H1 (cell line): ENCODE results near the gene ARMH1. TPM values are rescaled to one million over a fixed set of nuclear protein-coding genes. Genes with fewer than 3 reads are reported as not detected.

Source experiments
- CTCF ChIA-PET: fragments of 300-600 bp; sonication (Branson Sonifier 250); formaldehyde crosslinking; loops from one replicate; lab custom pipeline; 2021; ENCODE audit not compliant: partially characterized antibody; lab: Charles Lee
- POLR2A ChIA-PET: fragments of 300-600 bp; sonication (Branson Sonifier 250); formaldehyde crosslinking; loops from one replicate; lab custom pipeline; 2021; ENCODE audit warnings: inconsistent platforms; ENCODE audit not compliant: partially characterized antibody; lab: Charles Lee
- DNase-seq, 2 experiments: peaks; one replicate each; pipeline versions ENCODE4 v3.0.0 to v3.0.0-alpha.2; 2010 to 2022; ENCODE audit warnings: low spot score in 2 of 2, low read depth in 1 of 2, mixed read lengths in 1 of 2
- FAIRE-seq: peaks from 2 replicates; lab custom pipeline; 2011; peaks lifted over from hg19 to GRCh38; lab: Jason Lieb, UNC
- H2AFZ ChIP-seq: 2 replicates; pipeline ENCODE4 v1.8.1; 2012; ENCODE audit warnings: low read length, inconsistent platforms
- H2AK5ac ChIP-seq: 2 replicates; pipeline ENCODE4 v1.6.1; 2013; ENCODE audit warnings: low read depth, low read length
- H2BK120ac ChIP-seq: replicated peaks from 2 replicates; pipeline ENCODE3; 2013; ENCODE audit warnings: low read depth, low read length, inconsistent platforms
- H2BK12ac ChIP-seq: 2 replicates; pipeline ENCODE4 v1.6.1; 2013; ENCODE audit warnings: low read depth, low read length
- H2BK15ac ChIP-seq: 2 replicates; pipeline ENCODE4 v1.6.1; 2013; ENCODE audit warnings: low read length
- H2BK20ac ChIP-seq: 2 replicates; pipeline ENCODE4 v1.6.1; 2013; ENCODE audit warnings: low read length
- H2BK5ac ChIP-seq: 2 replicates; pipeline ENCODE4 v1.6.1; 2013; ENCODE audit warnings: low read depth, low read length
- H3K14ac ChIP-seq: 2 replicates; pipeline ENCODE4 v1.6.1; 2013; ENCODE audit warnings: inconsistent platforms; ENCODE audit not compliant: insufficient read length
- H3K18ac ChIP-seq: 2 replicates; pipeline ENCODE4 v1.6.1; 2013; ENCODE audit warnings: low read length; ENCODE audit errors: extremely low read depth
- H3K23ac ChIP-seq: 2 replicates; pipeline ENCODE4 v1.6.1; 2013; ENCODE audit warnings: inconsistent platforms; ENCODE audit not compliant: insufficient read length
- H3K23me2 ChIP-seq: 2 replicates; pipeline ENCODE4 v1.6.1; 2013; ENCODE audit warnings: low read depth, low read length
- H3K27ac ChIP-seq: 2 replicates; pipeline ENCODE4 v1.6.1; 2011; ENCODE audit warnings: low read depth, low read length, inconsistent platforms
- H3K27me3 ChIP-seq, 4 experiments: replicated peaks in 1 of 4; 1 replicate in 1 of 4; 2 replicates in 3 of 4; pipeline versions ENCODE4 v1.6.1 to v1.8.1; 2011 to 2013; ENCODE audit warnings: low read length in 3 of 4, mild to moderate bottlenecking in 3 of 4, inconsistent platforms in 2 of 4, mixed read lengths in 2 of 4, moderate library complexity in 1 of 4; ENCODE audit not compliant: control insufficient read depth in 3 of 4, insufficient read depth in 3 of 4; ENCODE audit errors: extremely low read depth in 1 of 4
- H3K36me3 ChIP-seq, 4 experiments: 2 replicates each; pipeline versions ENCODE4 v1.6.1 to v1.8.1; 2011 to 2013; ENCODE audit warnings: mild to moderate bottlenecking in 4 of 4, low read length in 3 of 4, moderate library complexity in 2 of 4, control low read depth in 1 of 4, inconsistent platforms in 1 of 4; ENCODE audit not compliant: insufficient read depth in 4 of 4, control insufficient read depth in 2 of 4
- H3K4ac ChIP-seq: replicated peaks from 2 replicates; pipeline ENCODE3; 2013; ENCODE audit warnings: low read length, low read depth, mixed read lengths, inconsistent platforms; ENCODE audit not compliant: insufficient read length
- H3K4me1 ChIP-seq, 4 experiments: replicated peaks in 1 of 4; 1 replicate in 1 of 4; 2 replicates in 3 of 4; pipeline versions ENCODE4 v1.6.1 to v1.8.1; 2011 to 2013; ENCODE audit warnings: low read length in 3 of 4, inconsistent platforms in 2 of 4, mixed read lengths in 1 of 4; ENCODE audit not compliant: insufficient read depth in 4 of 4, control insufficient read depth in 3 of 4
- H3K4me2 ChIP-seq, 2 experiments: 2 replicates each; pipeline versions ENCODE4 v1.6.1 to v1.8.1; 2011 to 2013; ENCODE audit warnings: low read depth in 2 of 2, low read length in 2 of 2, control low read depth in 1 of 2, inconsistent platforms in 1 of 2, mild to moderate bottlenecking in 1 of 2; ENCODE audit not compliant: insufficient read depth in 1 of 2
- H3K4me3 ChIP-seq, 4 experiments: fragments of 200-600, 300-600 bp in 1 of 4; sonication (generic), shearing (Covaris generic), sonication (Bioruptor Twin) in 1 of 4; 2 replicates each; pipeline versions ENCODE4 v1.5.1 to v1.8.1; 2011 to 2016; ENCODE audit warnings: low read length in 4 of 4, low read depth in 3 of 4, control low read depth in 2 of 4, inconsistent platforms in 2 of 4, mild to moderate bottlenecking in 2 of 4, mixed read lengths in 1 of 4, moderate library complexity in 1 of 4; ENCODE audit not compliant: insufficient read depth in 2 of 4; ENCODE audit errors: extremely low read depth in 1 of 4
- H3K56ac ChIP-seq: replicated peaks from 2 replicates; pipeline ENCODE3; 2013; ENCODE audit warnings: low read depth, mild to moderate bottlenecking, mixed read lengths, low read length, inconsistent platforms; ENCODE audit not compliant: insufficient read length
- H3K79me1 ChIP-seq: 2 replicates; pipeline ENCODE4 v1.6.1; 2013; ENCODE audit warnings: low read depth, low read length, control low read depth
- H3K79me2 ChIP-seq, 2 experiments: 2 replicates each; pipeline versions ENCODE4 v1.6.1 to v1.8.1; 2012 to 2013; ENCODE audit warnings: low read length in 2 of 2, mild to moderate bottlenecking in 2 of 2, inconsistent platforms in 1 of 2; ENCODE audit not compliant: insufficient read depth in 2 of 2, control insufficient read depth in 1 of 2
- H3K9ac ChIP-seq, 4 experiments: replicated peaks in 1 of 4; 1 replicate in 1 of 4; 2 replicates in 3 of 4; pipeline versions ENCODE4 v1.6.1 to v1.8.1; 2011 to 2013; ENCODE audit warnings: low read depth in 3 of 4, low read length in 3 of 4, control low read depth in 2 of 4, mild to moderate bottlenecking in 2 of 4, moderate library complexity in 2 of 4, inconsistent platforms in 1 of 4; ENCODE audit errors: extremely low read depth in 1 of 4
- H3K9me3 ChIP-seq, 2 experiments: 2 replicates each; pipeline versions ENCODE4 v1.6.1 to v1.8.1; 2012 to 2013; ENCODE audit warnings: mild to moderate bottlenecking in 2 of 2, moderate library complexity in 2 of 2, control low read depth in 1 of 2, inconsistent platforms in 1 of 2, low read depth in 1 of 2, low read length in 1 of 2, mixed read lengths in 1 of 2; ENCODE audit not compliant: insufficient read depth in 2 of 2
- H4K20me1 ChIP-seq, 2 experiments: replicated peaks in 1 of 2; 2 replicates each; pipeline versions ENCODE3 to v1.8.1; 2011 to 2013; ENCODE audit warnings: inconsistent platforms in 2 of 2, low read length in 2 of 2, mild to moderate bottlenecking in 1 of 2; ENCODE audit not compliant: insufficient read depth in 2 of 2, control insufficient read depth in 1 of 2
- H4K5ac ChIP-seq: 2 replicates; pipeline ENCODE4 v1.6.1; 2013; ENCODE audit warnings: low read length, low read depth, mixed read lengths, inconsistent platforms; ENCODE audit not compliant: insufficient read length
- H4K8ac ChIP-seq: 2 replicates; pipeline ENCODE4 v1.8.0; 2013; ENCODE audit warnings: mild to moderate bottlenecking, moderate library complexity, low read length, inconsistent platforms; ENCODE audit not compliant: insufficient read depth; ENCODE audit errors: extremely low read depth
- H4K91ac ChIP-seq: replicated peaks from 2 replicates; pipeline ENCODE3; 2013; ENCODE audit warnings: low read length, mixed read lengths, inconsistent platforms; ENCODE audit not compliant: insufficient read length
- ASH2L ChIP-seq: fragments of 200-600, 300-600 bp; sonication (generic); IDR thresholded peaks from one replicate; pipeline ENCODE4 v1.7.1; 2017; ENCODE audit warnings: low read length
- CBX5 ChIP-seq: fragments of 300-800, 300-1000 bp; sonication (generic); IDR thresholded peaks from 2 replicates; pipeline ENCODE4 v1.7.1; 2016; ENCODE audit warnings: antibody characterized with exemption, low read length, low read depth
- CREB1 ChIP-seq: IDR thresholded peaks from 2 replicates; pipeline ENCODE4 v1.6.1; 2012; ENCODE audit warnings: inconsistent platforms
- FOSL1 ChIP-seq: IDR thresholded peaks from 2 replicates; pipeline ENCODE4 v1.6.1; 2011; ENCODE audit warnings: mild to moderate bottlenecking, low read depth, low read length, moderate library complexity; ENCODE audit not compliant: insufficient read depth
- KDM4A ChIP-seq: IDR thresholded peaks from one replicate; pipeline ENCODE4 v1.7.1; 2012; ENCODE audit warnings: low read depth, mild to moderate bottlenecking, moderate library complexity, low read length, inconsistent platforms; ENCODE audit not compliant: severe bottlenecking
- NRF1 ChIP-seq: IDR thresholded peaks from 2 replicates; pipeline ENCODE4 v1.6.1; 2011; ENCODE audit warnings: mild to moderate bottlenecking, low read depth, low read length, improper control_type of control experiment
- PHF8 ChIP-seq: fragments of 200-600 bp; sonication (generic); conservative IDR thresholded peaks from 2 replicates; pipeline ENCODE4 v1.7.1; 2012; ENCODE audit warnings: low read depth, mild to moderate bottlenecking, inconsistent platforms, low read length, moderate library complexity
- RBBP5 ChIP-seq: IDR thresholded peaks from 2 replicates; pipeline ENCODE4 v1.7.1; 2012; ENCODE audit warnings: low read depth, mild to moderate bottlenecking, inconsistent platforms, low read length, moderate library complexity, borderline replicate concordance
- SAP30 ChIP-seq: fragments of 300-600 bp; sonication (generic); IDR thresholded peaks from 2 replicates; pipeline ENCODE4 v1.7.1; 2012; ENCODE audit warnings: low read length, moderate library complexity, mild to moderate bottlenecking, inconsistent platforms; ENCODE audit not compliant: insufficient read depth, insufficient replicate concordance
- SIRT6 ChIP-seq: IDR thresholded peaks from one replicate; pipeline ENCODE4 v1.7.1; 2012; ENCODE audit warnings: low read length, inconsistent platforms
- SP4 ChIP-seq: IDR thresholded peaks from 2 replicates; pipeline ENCODE4 v1.6.1; 2012; ENCODE audit warnings: low read length, inconsistent platforms
- TAF1 ChIP-seq: IDR thresholded peaks from 2 replicates; pipeline ENCODE4 v1.6.1; 2011; ENCODE audit warnings: mild to moderate bottlenecking, low read depth, low read length
- WGBS, 2 experiments: shearing (Covaris generic) in 1 of 2; methylation state at CpG; one replicate each; pipeline versions ENCODE4 v1.1.6 to v1.1.7; 2013 to 2015; ENCODE audit warnings: low lambda C conversion rate in 2 of 2, mixed read lengths in 2 of 2, inconsistent platforms in 1 of 2, low coverage in 1 of 2, missing lambda C conversion rate in 1 of 2; ENCODE audit not compliant: insufficient replicate concordance in 2 of 2, insufficient coverage in 1 of 2, insufficient read length in 1 of 2; ENCODE audit errors: extremely low coverage in 1 of 2, missing lambda C conversion rate in 1 of 2; 5-methylcytosine and 5-hydroxymethylcytosine counted together
- polyA plus RNA-seq, 7 experiments: library from polyadenylated mRNA; depleted of rRNA in 3 of 7; stranded (reverse) in 5 of 7; unstranded in 2 of 7; fragments of >200 nt in 5 of 7; fragments of 200-250 nt in 2 of 7; gene quantifications; 1 replicate in 5 of 7; 2 replicates in 1 of 7; 4 replicates in 1 of 7; pipeline versions ENCODE4 v1.2.1 to v1.2.3, GENCODE V29; 2011 to 2013; ENCODE audit warnings: missing spikeins in 2 of 7, mixed read lengths in 2 of 7
- total RNA-seq: library from RNA; stranded (reverse); fragmentation: NEBNext Ultra II Directional; extraction: Animal tissue kit (Norgen Biotek cat#: 25700); gene quantifications from 2 replicates; pipeline ENCODE4 v1.2.1, GENCODE V29; 2021

The ARMH1 gene
- total and polyA plus RNA-seq, 2 of the 8 experiments (the other 6 are each of a cell fraction or from before 2014, with no cell fraction given) = 0.82 to 0.85 TPM

DNA sequence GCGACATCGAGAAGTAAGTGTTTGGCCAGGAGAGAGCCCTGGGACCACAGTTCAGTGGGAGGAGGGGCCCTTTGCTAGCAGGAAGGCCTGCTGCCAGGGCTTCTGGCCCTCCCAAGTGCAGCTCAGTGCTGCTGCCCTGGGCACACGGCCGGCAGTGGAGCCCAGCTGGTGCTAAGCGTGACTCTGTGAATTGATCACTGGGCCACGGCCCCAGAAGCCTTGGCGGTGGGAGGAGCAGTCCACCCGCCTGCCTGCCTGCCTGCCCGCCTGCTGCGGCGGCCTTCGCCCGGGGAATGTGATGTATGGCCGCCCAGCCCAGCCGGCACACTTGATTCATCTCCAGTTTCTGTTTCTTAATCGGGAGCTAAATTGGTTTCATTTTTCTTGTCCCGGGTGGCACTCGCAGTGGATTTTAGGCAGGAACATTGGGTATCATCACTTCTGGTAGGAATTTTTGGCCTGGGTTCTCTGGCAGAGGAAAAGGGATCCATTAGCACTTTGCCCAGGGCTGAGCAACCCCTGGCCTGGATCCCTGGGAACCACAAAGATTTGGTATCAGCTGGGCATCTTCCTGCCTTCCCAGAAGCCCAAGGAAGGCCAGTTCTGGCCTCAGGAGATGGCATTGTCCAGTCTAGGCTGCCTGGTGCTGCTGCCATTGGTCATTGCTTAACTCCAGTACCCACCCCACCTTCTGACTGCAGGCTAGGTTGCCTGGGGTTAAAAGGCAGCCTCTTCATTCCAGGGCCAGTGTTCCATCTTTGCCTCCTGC, 28.9 kb upstream of the ARMH1 start:
- POLR2A ChIA-PET = interaction anchor here (0.8 to 23.6 kb wide), 5 partner anchors 10 to 600 kb away, joined by 3 to 633 read pairs (median 4); partner anchors contain the start of genes ARMH1 and TMEM53
- Histone ChIP-seq H3K23ac (no peak overlapping the region), H2BK20ac (no peak overlapping the region), H3K18ac (no peak overlapping the region), H3K9ac (no peak overlapping the region), H3K27me3 (no peaks in the 10 kb centered on the region), H4K8ac (no peak overlapping the region; the same call in 1 of the 2 replicates), H3K4ac (no peak overlapping the region), H2BK120ac (no peak overlapping the region), H3K4me1 (peaks cover 0 to 10% (median 8%) of the 10 kb centered on the region in 4 experiments; a peak in 4 of 7 replicates), H3K27ac (no peak overlapping the region), H3K9me3 (no peaks in the 10 kb centered on the region), H2AFZ (no peak overlapping the region), H2BK12ac (no peak overlapping the region), H3K4me3 (no peak overlapping the region), H4K20me1 (peaks cover 8 to 16% of the 10 kb centered on the region in 2 experiments), H2AK5ac (no peak overlapping the region), H3K79me1 (peaks cover 13% of the 10 kb centered on the region), H4K5ac (no peak overlapping the region), H3K14ac (no peak overlapping the region), H3K23me2 (no peaks in the 10 kb centered on the region), H3K56ac (no peak overlapping the region), H3K4me2 (no peak overlapping the region), H3K79me2 (no peaks in the 10 kb centered on the region), H4K91ac (no peak overlapping the region), H3K36me3 (peaks cover 21 to 71% (median 46%) of the 10 kb centered on the region in 4 experiments), H2BK15ac (no peak overlapping the region), H2BK5ac (no peak overlapping the region; the same call in 1 of the 2 replicates)
- no peak for DNase-seq
- 90% methylated on average over 18 of the region's 18 CpGs; no CpG with 5 or more reads in 1 of the 2 experiments for WGBS, 2 experiments
- CTCF ChIA-PET = interaction anchor here (1.7 to 8.6 kb wide), 4 partner anchors 8 to 73 kb away, joined by 5 to 197 read pairs (median 14); no protein-coding TSS in a partner anchor
- FAIRE-seq = no peak
- TF ChIP-seq PHF8 (no peak), TAF1 (no peak), KDM4A (no peak), SP4 (no peak), SAP30 (no peak), ASH2L (no peak), CBX5 (no peak), RBBP5 (no peak), CREB1 (no peak), FOSL1 (no peak), NRF1 (no peak), SIRT6 (no peak)
